Measurements from ENCODE around the gene C14orf93. TPM values are rescaled to one million over a fixed set of nuclear protein-coding genes. Genes with fewer than 3 reads are reported as not detected.
"Not testable (repeated sequence)": the region's sequence is repeated elsewhere in the genome, so short reads cannot be mapped to it uniquely, and the experiment has no call there.

Gene C14orf93
- total RNA-seq, 4 donors from 2014 or later, result 4.6 to 11.2 (median 9.9) TPM

DNA sequence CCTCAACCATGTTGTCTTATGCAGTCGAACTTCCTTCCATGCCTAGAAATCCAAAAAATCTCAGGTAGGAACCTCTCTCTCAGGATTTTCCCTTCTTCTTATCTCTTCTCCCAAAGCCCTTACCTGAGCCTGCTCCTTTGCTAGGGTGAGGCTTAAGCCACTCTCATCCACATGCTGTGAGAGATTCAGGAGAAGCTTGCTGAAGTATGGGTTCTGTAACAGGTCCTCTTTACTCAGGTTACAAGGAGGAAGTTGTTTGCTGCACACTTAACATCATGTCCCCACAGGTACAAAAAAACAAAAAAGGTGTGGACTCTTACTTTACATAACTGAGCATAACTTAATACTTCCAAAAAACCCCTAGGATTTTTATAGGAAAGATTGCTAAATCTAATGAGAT is 57.5 kb downstream of the C14orf93 start:
- intact Hi-C loops (cut with DNase I), result no loop called here
- H3K4me3 ChIP-seq, result no peak overlapping the region
- 100% methylated on average over 1 of the region's 1 CpG for WGBS
- TF ChIP-seq POLR2A (IDR thresholded peaks at IDR 0.05; ENCODE audit: low read depth) (no peak), EP300 (IDR thresholded peaks at IDR 0.05) (no peak), POLR2AphosphoS5 (IDR thresholded peaks at IDR 0.05) (no peak)
- TF ChIP-seq, protein P1, sequence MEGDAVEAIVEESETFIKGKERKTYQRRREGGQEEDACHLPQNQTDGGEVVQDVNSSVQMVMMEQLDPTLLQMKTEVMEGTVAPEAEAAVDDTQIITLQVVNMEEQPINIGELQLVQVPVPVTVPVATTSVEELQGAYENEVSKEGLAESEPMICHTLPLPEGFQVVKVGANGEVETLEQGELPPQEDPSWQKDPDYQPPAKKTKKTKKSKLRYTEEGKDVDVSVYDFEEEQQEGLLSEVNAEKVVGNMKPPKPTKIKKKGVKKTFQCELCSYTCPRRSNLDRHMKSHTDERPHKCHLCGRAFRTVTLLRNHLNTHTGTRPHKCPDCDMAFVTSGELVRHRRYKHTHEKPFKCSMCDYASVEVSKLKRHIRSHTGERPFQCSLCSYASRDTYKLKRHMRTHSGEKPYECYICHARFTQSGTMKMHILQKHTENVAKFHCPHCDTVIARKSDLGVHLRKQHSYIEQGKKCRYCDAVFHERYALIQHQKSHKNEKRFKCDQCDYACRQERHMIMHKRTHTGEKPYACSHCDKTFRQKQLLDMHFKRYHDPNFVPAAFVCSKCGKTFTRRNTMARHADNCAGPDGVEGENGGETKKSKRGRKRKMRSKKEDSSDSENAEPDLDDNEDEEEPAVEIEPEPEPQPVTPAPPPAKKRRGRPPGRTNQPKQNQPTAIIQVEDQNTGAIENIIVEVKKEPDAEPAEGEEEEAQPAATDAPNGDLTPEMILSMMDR (IDR thresholded peaks at IDR 0.05), result no peak
- H3K36me3 ChIP-seq, result peaks cover 4 to 59% (median 51%) of the 10 kb centered on the region in 4 donors
- no peak for DNase-seq (ENCODE audit: extremely low spot score)
- no peaks in the 10 kb centered on the region for H3K27me3 ChIP-seq
- H3K27ac ChIP-seq (replicated peaks in 1 of 4), result no peak overlapping the region
- H3K9me3 ChIP-seq, result no peaks in the 10 kb centered on the region
- peaks cover 12 to 21% (median 16%) of the 10 kb centered on the region in 4 donors for H3K4me1 ChIP-seq

DNA sequence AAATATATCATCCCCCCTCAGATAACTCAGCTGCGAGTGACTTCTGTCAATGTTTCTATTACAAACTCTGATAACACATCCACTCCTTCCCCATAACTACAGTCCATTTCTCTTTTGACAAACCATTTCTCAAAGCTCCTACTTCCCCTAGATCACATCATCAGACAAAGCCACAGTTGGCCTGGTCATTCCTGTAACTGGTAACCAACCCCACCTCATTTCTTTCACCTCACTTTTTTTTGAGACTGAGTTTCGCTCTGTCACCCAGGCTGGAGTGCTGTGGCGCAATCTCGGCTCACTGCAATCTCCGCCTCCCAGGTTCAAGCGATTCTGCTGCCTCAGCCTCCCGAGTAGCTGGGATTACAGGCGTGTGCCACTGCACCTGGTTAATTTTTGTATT is 58.1 kb downstream of the C14orf93 start:
- H3K27me3 ChIP-seq; intact Hi-C loops (cut with DNase I); H3K9me3 ChIP-seq; DNase-seq (ENCODE audit: extremely low spot score); H3K27ac ChIP-seq (replicated peaks in 1 of 4); H3K4me3 ChIP-seq: not testable (repeated sequence)
- peaks cover 10 to 16% (median 13%) of the 10 kb centered on the region in 4 donors for H3K4me1 ChIP-seq
- WGBS, result 84% methylated on average over 8 of the region's 8 CpGs
- peaks cover 10 to 66% (median 57%) of the 10 kb centered on the region in 4 donors for H3K36me3 ChIP-seq

DNA sequence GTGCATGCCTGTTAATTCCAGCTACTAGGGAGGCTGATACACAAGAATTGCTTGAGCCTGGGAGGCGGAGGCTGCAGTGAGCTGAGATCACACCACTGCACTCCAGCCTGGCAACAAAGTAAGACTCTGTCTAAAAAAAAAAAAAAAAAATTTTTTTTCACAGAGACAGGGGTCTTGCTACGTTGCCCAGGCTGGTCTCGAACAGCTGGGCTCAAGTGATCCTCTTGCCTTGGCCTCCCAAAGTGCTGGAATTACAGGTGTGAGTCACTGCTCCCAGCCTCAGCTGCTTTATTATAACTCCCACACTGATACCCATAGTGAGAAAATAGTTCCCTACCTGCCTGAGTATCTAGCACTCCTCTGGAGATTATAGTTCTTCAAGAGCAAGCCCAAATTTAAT is 64.3 kb downstream of the C14orf93 start:
- H3K4me1 ChIP-seq, result no peaks in the 10 kb centered on the region
- WGBS, result 93% methylated on average over 3 of the region's 3 CpGs
- no peaks in the 10 kb centered on the region for H3K9me3 ChIP-seq
- no peak overlapping the region for H3K4me3 ChIP-seq
- TF ChIP-seq POLR2A (IDR thresholded peaks at IDR 0.05; ENCODE audit: low read depth) (no peak), POLR2AphosphoS5 (IDR thresholded peaks at IDR 0.05) (no peak), EP300 (IDR thresholded peaks at IDR 0.05) (no peak)
- TF ChIP-seq, protein P1 (IDR thresholded peaks at IDR 0.05), result no peak
- intact Hi-C loops (cut with DNase I), result no loop called here
- H3K36me3 ChIP-seq, result peaks cover 24 to 79% (median 56%) of the 10 kb centered on the region in 4 donors
- DNase-seq (ENCODE audit: extremely low spot score), result no peak
- H3K27ac ChIP-seq (replicated peaks in 1 of 4), result no peak overlapping the region
- no peaks in the 10 kb centered on the region for H3K27me3 ChIP-seq

- peaks cover 0 to 35% (median 16%) of the 10 kb centered on the region in 4 donors for H3K36me3 ChIP-seq
- 92% methylated on average over 4 of the region's 4 CpGs for WGBS
These were observed 70.3 kb downstream of the C14orf93 start for GRCh38 chr14:22939684-22940083.

More at GRCh38 chr14:22939684-22940083, 70.3 kb downstream of the C14orf93 start:
- Histone ChIP-seq H3K27me3 (no peaks in the 10 kb centered on the region), H3K9me3 (no peaks in the 10 kb centered on the region), H3K27ac (replicated peaks in 1 of 4) (no peak overlapping the region), H3K4me1 (no peaks in the 10 kb centered on the region), H3K4me3 (no peak overlapping the region)
- DNase-seq (ENCODE audit: extremely low spot score), result no peak
- TF ChIP-seq, protein P1 (IDR thresholded peaks at IDR 0.05), result no peak
- no peak for TF ChIP-seq POLR2A (IDR thresholded peaks at IDR 0.05; ENCODE audit: low read depth)
- TF ChIP-seq POLR2AphosphoS5 (IDR thresholded peaks at IDR 0.05), result no peak
- TF ChIP-seq EP300 (IDR thresholded peaks at IDR 0.05), result no peak
- intact Hi-C loops (cut with DNase I), result no loop called here

Other genes starting within 250 kb of the C14orf93 start
- gene OXA1L, start 243.5 kb downstream of the C14orf93 start, total RNA-seq, result 10 to 100 TPM; 63.5 to 74.9 (median 71.3) TPM
- 10 to 100 TPM in 3 of 4 donors, 1 to 10 TPM in 1; 9.6 to 22.9 (median 15.3) TPM for gene SLC7A7, start 194.7 kb downstream of the C14orf93 start, total RNA-seq
- 10 to 100 TPM; 27.0 to 64.5 (median 37.2) TPM for gene MRPL52, start 180.3 kb downstream of the C14orf93 start, total RNA-seq
- gene MMP14, start 173.6 kb downstream of the C14orf93 start, total RNA-seq, result 100 to 1,000 TPM in 3 of 4 donors, 10 to 100 TPM in 1; 83.9 to 149 (median 123) TPM
- 100 to 1,000 TPM; 111 to 279 (median 197) TPM for gene LRP10, start 138.4 kb downstream of the C14orf93 start, total RNA-seq
- under 1 TPM; 0.26 to 0.66 (median 0.38) TPM for gene REM2, start 126.9 kb downstream of the C14orf93 start, total RNA-seq
- 100 to 1,000 TPM in 2 of 4 donors, 10 to 100 TPM in 2; 52.7 to 229 (median 102) TPM for gene RBM23, start 91.0 kb downstream of the C14orf93 start, total RNA-seq
- 10 to 100 TPM; 35.5 to 51.0 (median 44.8) TPM for gene PRMT5, start 80.8 kb downstream of the C14orf93 start, total RNA-seq
- gene HAUS4, start 53.1 kb downstream of the C14orf93 start, total RNA-seq, result 10 to 100 TPM; 31.7 to 46.8 (median 39.1) TPM
- 10 to 100 TPM in 3 of 4 donors, 1 to 10 TPM in 1; 7.0 to 32.5 (median 17.9) TPM for gene AJUBA, start 27.6 kb downstream of the C14orf93 start, total RNA-seq
- 100 to 1,000 TPM; 135 to 155 (median 145) TPM for gene PSMB5, start 24.8 kb upstream of the C14orf93 start, total RNA-seq
- gene PSMB11, start 32.1 kb upstream of the C14orf93 start, total RNA-seq, result not detected
- gene CDH24, start 47.4 kb upstream of the C14orf93 start, total RNA-seq, result 1 to 10 TPM; 2.5 to 5.9 (median 3.6) TPM
- gene ACIN1, start 85.0 kb upstream of the C14orf93 start, total RNA-seq, result 100 to 1,000 TPM in 1 of 4 donors, 10 to 100 TPM in 3; 60.1 to 101 (median 89.5) TPM
- gene C14orf119, start 85.4 kb upstream of the C14orf93 start, total RNA-seq, result 10 to 100 TPM; 21.2 to 42.5 (median 34.0) TPM
- gene CIROP, start 94.8 kb upstream of the C14orf93 start, total RNA-seq, result under 1 TPM in 1 of 4 donors, not detected in 3; 0.19 TPM
- under 1 TPM in 1 of 4 donors, not detected in 3; 0.57 TPM for gene CEBPE, start 109.1 kb upstream of the C14orf93 start, total RNA-seq
- gene SLC7A8, start 173.5 kb upstream of the C14orf93 start, total RNA-seq, result 10 to 100 TPM; 19.5 to 48.3 (median 32.5) TPM
- under 1 TPM in 1 of 4 donors, not detected in 3; 0.33 TPM for gene RNF212B, start 227.8 kb upstream of the C14orf93 start, total RNA-seq

Measured in esophagus muscularis mucosa (tissue), 4 donors.